DMS79 treated with DMSO at 0.1 percent for 48 hours (cell line): ENCODE results near the gene CEP112.
"Not testable (repeated sequence)": the region's sequence is repeated elsewhere in the genome, so short reads cannot be mapped to it uniquely, and the experiment has no call there.

Experiments
- DNase-seq: peaks from one replicate; lab custom pipeline; 2025; lab: John Stamatoyannopoulos, UW

CEP112 gene

GRCh38 chr17:66150708-66151107 lies 41.2 kb downstream of the CEP112 start:
- DNase-seq = no peak

GRCh38 chr17:66149562-66149961 lies 42.4 kb downstream of the CEP112 start:
- no peak for DNase-seq

- DNase-seq = no peak
Measured at GRCh38 chr17:66146394-66146793, 45.5 kb downstream of the CEP112 start.

- no peak for DNase-seq
Measured at GRCh38 chr17:66143657-66144282, 48.2 kb downstream of the CEP112 start.

GRCh38 chr17:66142428-66142827 lies 49.5 kb downstream of the CEP112 start:
- DNase-seq = no peak

- DNase-seq = no peak
Measured at GRCh38 chr17:66138120-66138519, 53.8 kb downstream of the CEP112 start.

GRCh38 chr17:66135896-66136295 lies 56.0 kb downstream of the CEP112 start:
- no peak for DNase-seq

- no peak for DNase-seq
Measured at GRCh38 chr17:66135219-66135618, 56.7 kb downstream of the CEP112 start.

GRCh38 chr17:66129759-66130158 lies 62.2 kb downstream of the CEP112 start:
- no peak for DNase-seq

GRCh38 chr17:66126231-66126630 lies 65.7 kb downstream of the CEP112 start:
- DNase-seq = no peak

- no peak for DNase-seq
Measured at GRCh38 chr17:66123163-66123562, 68.8 kb downstream of the CEP112 start.

GRCh38 chr17:66115246-66115645 lies 76.7 kb downstream of the CEP112 start:
- no peak for DNase-seq

GRCh38 chr17:66114609-66115008 lies 77.3 kb downstream of the CEP112 start:
- DNase-seq = no peak

- no peak for DNase-seq
Measured at GRCh38 chr17:66107731-66108130, 84.2 kb downstream of the CEP112 start.

GRCh38 chr17:66098040-66098439 lies 93.9 kb downstream of the CEP112 start:
- DNase-seq = no peak

GRCh38 chr17:66094727-66095126 lies 97.2 kb downstream of the CEP112 start:
- no peak for DNase-seq

GRCh38 chr17:66091445-66092080 lies 100.4 kb downstream of the CEP112 start:
- DNase-seq = no peak

- no peak for DNase-seq
Measured at GRCh38 chr17:66089764-66090163, 102.2 kb downstream of the CEP112 start.

GRCh38 chr17:66088173-66088572 lies 103.8 kb downstream of the CEP112 start:
- no peak for DNase-seq

- DNase-seq = no peak
Measured at GRCh38 chr17:66087073-66087472, 104.9 kb downstream of the CEP112 start.

- no peak for DNase-seq
Measured at GRCh38 chr17:66085221-66085620, 106.7 kb downstream of the CEP112 start.

GRCh38 chr17:66080670-66081069 lies 111.3 kb downstream of the CEP112 start:
- not testable (repeated sequence) for DNase-seq

- DNase-seq = no peak
Measured at GRCh38 chr17:66076546-66077190, 115.3 kb downstream of the CEP112 start.
